GM12878 (cell line): ENCODE results near the gene TK1. TPM values are rescaled to one million over a fixed set of nuclear protein-coding genes. Genes with fewer than 3 reads are reported as not detected.

Experiments
- ATF7 ChIP-seq: fragments of 450-650 bp; IDR thresholded peaks from 2 replicates; pipeline ENCODE4 v1.6.1; 2016; ENCODE audit warnings: low read depth, mild to moderate bottlenecking
- BMI1 ChIP-seq: fragments of 450-650 bp; IDR thresholded peaks from 2 replicates; pipeline ENCODE4 v1.6.1; 2016; ENCODE audit warnings: mild to moderate bottlenecking, moderate library complexity, borderline replicate concordance
- CBX5 ChIP-seq: sonication (generic); IDR thresholded peaks from 2 replicates; pipeline ENCODE4 v1.6.1; 2016; ENCODE audit warnings: low read depth, moderate library complexity, mild to moderate bottlenecking, inconsistent platforms
- CREM ChIP-seq: IDR thresholded peaks from 2 replicates; pipeline ENCODE4 v1.6.1; 2014; ENCODE audit warnings: antibody characterized with exemption, low read depth
- EP300 ChIP-seq, 2 experiments: fragments of 150-350 bp in 1 of 2; IDR thresholded peaks; 2 replicates each; pipeline ENCODE4 v1.6.1; 2011 to 2012; ENCODE audit warnings: low read depth in 2 of 2, low read length in 2 of 2, borderline replicate concordance in 1 of 2, improper control_type of control experiment in 1 of 2, inconsistent platforms in 1 of 2; ENCODE audit not compliant: control insufficient read depth in 1 of 2
- ESRRA ChIP-seq: IDR thresholded peaks from 2 replicates; pipeline ENCODE4 v1.6.1; 2012; ENCODE audit warnings: mild to moderate bottlenecking, low read length, improper control_type of control experiment
- GATAD2B ChIP-seq: fragments of 450-650 bp; conservative IDR thresholded peaks from 2 replicates; pipeline ENCODE4 v1.6.1; 2017; ENCODE audit warnings: low read depth, mild to moderate bottlenecking, moderate library complexity
- IRF4 ChIP-seq: IDR thresholded peaks from 2 replicates; pipeline ENCODE4 v1.6.1; 2011; ENCODE audit warnings: low read depth, low read length
- NKRF ChIP-seq: fragments of 450-650 bp; conservative IDR thresholded peaks from 2 replicates; pipeline ENCODE4 v1.6.1; 2017; ENCODE audit warnings: mild to moderate bottlenecking, moderate library complexity
- POLR2AphosphoS5 ChIP-seq: IDR thresholded peaks from 2 replicates; pipeline ENCODE4 v1.6.1; 2011; ENCODE audit warnings: mild to moderate bottlenecking, low read length, inconsistent platforms
- RUNX3 ChIP-seq: IDR thresholded peaks from 2 replicates; pipeline ENCODE4 v1.6.1; 2012; ENCODE audit warnings: low read length, inconsistent platforms
- SIN3A ChIP-seq: IDR thresholded peaks from 2 replicates; pipeline ENCODE4 v1.6.1; 2012; ENCODE audit warnings: low read depth, low read length, improper control_type of control experiment
- SIX5 ChIP-seq: IDR thresholded peaks from 2 replicates; pipeline ENCODE4 v1.6.1; 2011; ENCODE audit warnings: mild to moderate bottlenecking, low read depth, low read length, moderate library complexity; ENCODE audit not compliant: severe bottlenecking
- SMAD1 ChIP-seq: fragments of 450-650 bp; IDR thresholded peaks from 2 replicates; pipeline ENCODE4 v1.6.1; 2018; ENCODE audit warnings: mild to moderate bottlenecking, low read depth; ENCODE audit not compliant: partially characterized antibody
- SMAD5 ChIP-seq: IDR thresholded peaks from 2 replicates; pipeline ENCODE4 v1.6.1; 2016; ENCODE audit warnings: antibody characterized with exemption, low read depth
- STAT1 ChIP-seq: fragments of 450-650 bp; conservative IDR thresholded peaks from 2 replicates; pipeline ENCODE4 v1.6.1; 2014; ENCODE audit warnings: antibody characterized with exemption, mild to moderate bottlenecking
- USF2 ChIP-seq: IDR thresholded peaks from 2 replicates; pipeline ENCODE4 v1.6.1; 2011; ENCODE audit warnings: low read depth, low read length, improper control_type of control experiment, borderline replicate concordance
- ZBED1 ChIP-seq: IDR thresholded peaks from 2 replicates; pipeline ENCODE4 v1.6.1; 2016; ENCODE audit warnings: borderline replicate concordance
- ZBTB33 ChIP-seq: fragments of 450-650 bp; IDR thresholded peaks from 2 replicates; pipeline ENCODE4 v1.6.1; 2017; ENCODE audit warnings: mild to moderate bottlenecking
- ZNF207 ChIP-seq: fragments of 450-650 bp; IDR thresholded peaks from 2 replicates; pipeline ENCODE4 v1.6.1; 2014; ENCODE audit warnings: antibody characterized with exemption, mild to moderate bottlenecking, borderline replicate concordance
- ZNF592 ChIP-seq: fragments of 450-650 bp; IDR thresholded peaks from 2 replicates; pipeline ENCODE4 v1.6.1; 2017; ENCODE audit warnings: mild to moderate bottlenecking, moderate library complexity
- polyA plus RNA-seq, 11 experiments: library from polyadenylated mRNA; depleted of rRNA in 4 of 11; unstranded in 6 of 11; stranded (reverse) in 5 of 11; fragments of >200 nt; fragmentation: Nextera tagmentation in 4 of 11; fragmentation: Illumina TruSeq in 1 of 11; extraction: Ambion mirVana in 4 of 11; extraction: Trizol in 1 of 11; gene quantifications; 1 replicate in 1 of 11; 2 replicates in 10 of 11; pipeline versions ENCODE4 v1.2.1 to v1.2.3, GENCODE V29; 2011 to 2016; ENCODE audit warnings: inconsistent platforms in 2 of 11, missing spikeins in 2 of 11, low read depth in 1 of 11
- total RNA-seq, 4 experiments: library from RNA; depleted of rRNA in 3 of 4; stranded (reverse); fragments of >200 nt in 3 of 4; fragmentation: Illumina TruSeq in 1 of 4; extraction: Trizol in 1 of 4; gene quantifications; 2 replicates each; pipeline versions ENCODE4 v1.2.1 to v1.2.3, GENCODE V29; 2013 to 2021

TK1 gene
- total and polyA plus RNA-seq, 10 of the 15 experiments (the other 5 are each of a cell fraction or from before 2014, with no cell fraction given): 4.6 to 175 (median 77.9) TPM

- TF ChIP-seq BMI1 (no peak), SMAD5 (peak; percentile 53; the same call in 1 of the 2 replicates), SIX5 (no peak), CREM (0 out of 2 replicates have a peak, but pooled peaks have one; percentile 22), ZBED1 (no peak), ZBTB33 (no peak), ESRRA (0 out of 2 replicates have a peak, but pooled peaks have one; percentile 21), RUNX3 (no peak), POLR2AphosphoS5 (peak; percentile 83), ZNF207 (no peak), CBX5 (no peak), ZNF592 (0 out of 2 replicates have a peak, but pooled peaks have one; percentile 53), NKRF (peak; percentile 48; the same call in 1 of the 2 replicates), USF2 (peak; percentile 44; the same call in 1 of the 2 replicates), GATAD2B (peak; percentile 78), SMAD1 (peak; percentile 79), IRF4 (no peak), EP300 (IDR thresholded peaks at IDR 0.05; ENCODE audit: borderline replicate concordance in 1 of 2, control insufficient read depth in 1 of 2, low read depth in 2 of 2, low read length in 2 of 2) (peak; percentile 10 to 33; a peak in 1 of 4 replicates), SIN3A (peak; percentile 37), ATF7 (peak; percentile 23; the same call in 1 of the 2 replicates), STAT1 (no peak)
These were observed 56.3 kb downstream of the TK1 start, which contains the start of gene TMC8 (continued) for GRCh38 chr17:78130437-78131101.
